ENCODE measurements around the gene LRPAP1. TPM values are rescaled to one million over a fixed set of nuclear protein-coding genes. Genes with fewer than 3 reads are reported as not detected.

Gene LRPAP1
- total RNA-seq, 1 donor from 2014 or later, result 153 TPM

DNA sequence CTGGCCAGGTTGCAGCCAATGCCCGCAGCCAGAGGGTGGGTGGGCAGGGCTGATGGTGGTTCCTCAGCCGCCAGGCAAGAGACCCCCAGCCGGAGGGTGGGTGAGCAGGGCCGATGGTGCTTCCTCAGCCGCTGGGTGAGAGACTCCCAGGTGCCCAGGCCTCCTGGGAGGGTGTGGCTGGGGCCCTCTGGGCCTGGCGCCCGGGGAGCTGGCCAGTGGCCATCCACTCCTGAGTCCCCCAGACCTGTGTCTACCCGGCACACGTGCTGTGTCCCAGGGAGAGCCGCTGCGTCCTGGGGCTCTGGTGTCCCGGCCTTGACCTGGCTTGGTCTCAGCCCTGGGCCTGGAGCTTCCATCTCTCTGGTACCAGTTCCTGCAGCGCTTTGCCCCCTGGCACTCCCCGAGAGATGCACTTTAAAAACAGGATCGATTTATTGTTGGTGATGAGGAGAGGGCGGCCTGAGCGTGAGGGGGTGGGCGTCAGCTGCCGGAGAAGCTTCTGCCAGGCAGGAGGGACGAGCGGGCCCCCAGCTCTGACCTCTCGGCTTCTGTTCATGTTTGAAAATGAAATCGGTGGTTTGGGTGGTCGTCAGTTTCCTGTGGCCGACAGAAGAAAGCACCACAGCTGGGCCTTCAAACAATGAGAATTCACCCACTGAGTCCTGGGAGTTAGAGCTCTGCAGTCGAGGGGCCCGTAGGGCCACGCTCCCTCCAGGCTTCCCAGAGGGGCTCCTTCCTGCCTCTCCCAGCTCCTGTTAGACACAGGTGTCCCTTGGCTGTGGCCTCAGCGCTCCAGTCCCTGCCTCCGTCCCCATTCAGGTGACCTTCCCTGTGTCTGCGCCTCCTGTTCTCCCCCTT is 62.6 kb downstream of the LRPAP1 start:
- no peaks in the 10 kb centered on the region for H3K4me1 Mint-ChIP-seq (ENCODE audit: unreplicated experiment)
- H3K27ac Mint-ChIP-seq (ENCODE audit: unreplicated experiment), result no peak overlapping the region
- DNase-seq (ENCODE audit: extremely low spot score, unreplicated experiment), result no peak
- no peaks in the 10 kb centered on the region for H3K36me3 Mint-ChIP-seq (ENCODE audit: unreplicated experiment)
- H3K27me3 Mint-ChIP-seq (ENCODE audit: unreplicated experiment), result peaks cover 3% of the 10 kb centered on the region
- H3K9me3 Mint-ChIP-seq (ENCODE audit: unreplicated experiment), result no peaks in the 10 kb centered on the region
- H3K4me3 Mint-ChIP-seq (ENCODE audit: unreplicated experiment), result no peak overlapping the region
- TF ChIP-seq, protein P1, sequence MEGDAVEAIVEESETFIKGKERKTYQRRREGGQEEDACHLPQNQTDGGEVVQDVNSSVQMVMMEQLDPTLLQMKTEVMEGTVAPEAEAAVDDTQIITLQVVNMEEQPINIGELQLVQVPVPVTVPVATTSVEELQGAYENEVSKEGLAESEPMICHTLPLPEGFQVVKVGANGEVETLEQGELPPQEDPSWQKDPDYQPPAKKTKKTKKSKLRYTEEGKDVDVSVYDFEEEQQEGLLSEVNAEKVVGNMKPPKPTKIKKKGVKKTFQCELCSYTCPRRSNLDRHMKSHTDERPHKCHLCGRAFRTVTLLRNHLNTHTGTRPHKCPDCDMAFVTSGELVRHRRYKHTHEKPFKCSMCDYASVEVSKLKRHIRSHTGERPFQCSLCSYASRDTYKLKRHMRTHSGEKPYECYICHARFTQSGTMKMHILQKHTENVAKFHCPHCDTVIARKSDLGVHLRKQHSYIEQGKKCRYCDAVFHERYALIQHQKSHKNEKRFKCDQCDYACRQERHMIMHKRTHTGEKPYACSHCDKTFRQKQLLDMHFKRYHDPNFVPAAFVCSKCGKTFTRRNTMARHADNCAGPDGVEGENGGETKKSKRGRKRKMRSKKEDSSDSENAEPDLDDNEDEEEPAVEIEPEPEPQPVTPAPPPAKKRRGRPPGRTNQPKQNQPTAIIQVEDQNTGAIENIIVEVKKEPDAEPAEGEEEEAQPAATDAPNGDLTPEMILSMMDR (IDR thresholded peaks at IDR 0.05), result no peak

DNA sequence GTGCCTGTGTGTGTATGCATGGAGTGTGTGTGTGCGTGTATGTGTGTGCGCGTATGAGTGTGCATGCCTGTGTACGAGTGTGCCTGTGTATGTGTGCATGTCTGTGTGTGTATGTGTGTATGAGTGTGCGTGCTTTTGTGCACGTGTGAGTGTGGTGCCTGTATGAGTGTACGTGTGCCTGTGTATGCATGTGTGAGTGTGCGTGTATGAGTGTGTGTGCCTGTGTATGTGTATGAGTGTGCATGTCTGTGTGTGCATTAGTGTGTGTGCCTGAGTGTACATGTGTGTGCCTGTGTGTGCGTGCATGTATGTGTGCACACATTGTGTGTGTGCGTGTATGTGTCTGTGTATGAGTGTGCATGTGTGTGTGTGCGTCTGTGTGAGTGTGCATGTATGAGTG is 63.4 kb downstream of the LRPAP1 start:
- no peaks in the 10 kb centered on the region for H3K4me1 Mint-ChIP-seq (ENCODE audit: unreplicated experiment)
- no peak for DNase-seq (ENCODE audit: extremely low spot score, unreplicated experiment)
- peaks cover 3% of the 10 kb centered on the region for H3K27me3 Mint-ChIP-seq (ENCODE audit: unreplicated experiment)
- TF ChIP-seq, protein P1 (IDR thresholded peaks at IDR 0.05), result no peak
- no peak overlapping the region for H3K4me3 Mint-ChIP-seq (ENCODE audit: unreplicated experiment)
- no peak overlapping the region for H3K27ac Mint-ChIP-seq (ENCODE audit: unreplicated experiment)
- H3K36me3 Mint-ChIP-seq (ENCODE audit: unreplicated experiment), result no peaks in the 10 kb centered on the region
- no peaks in the 10 kb centered on the region for H3K9me3 Mint-ChIP-seq (ENCODE audit: unreplicated experiment)

DNA sequence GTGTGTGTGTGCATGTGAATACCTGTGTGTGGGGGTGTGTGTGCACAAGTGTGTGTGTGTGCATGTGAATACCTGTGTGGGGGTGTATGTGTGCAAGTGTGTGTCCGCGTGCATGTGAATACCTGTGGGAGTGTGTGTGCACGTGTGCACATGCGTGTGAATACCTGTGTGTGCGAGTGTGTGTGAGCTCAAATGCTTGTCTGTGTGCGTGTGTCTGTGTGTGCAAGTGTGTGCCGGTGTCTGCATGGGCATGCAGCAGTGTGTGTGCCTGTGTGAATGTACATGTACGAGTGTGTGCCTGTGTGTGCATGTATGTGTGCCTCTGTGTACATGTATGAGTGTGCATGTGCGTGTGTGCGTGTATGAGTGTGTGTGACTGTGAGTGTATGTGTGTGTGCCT is 64.1 kb downstream of the LRPAP1 start:
- no peak for DNase-seq (ENCODE audit: extremely low spot score, unreplicated experiment)
- H3K27ac Mint-ChIP-seq (ENCODE audit: unreplicated experiment), result no peak overlapping the region
- no peaks in the 10 kb centered on the region for H3K36me3 Mint-ChIP-seq (ENCODE audit: unreplicated experiment)
- H3K4me3 Mint-ChIP-seq (ENCODE audit: unreplicated experiment), result no peak overlapping the region
- no peaks in the 10 kb centered on the region for H3K9me3 Mint-ChIP-seq (ENCODE audit: unreplicated experiment)
- H3K4me1 Mint-ChIP-seq (ENCODE audit: unreplicated experiment), result no peaks in the 10 kb centered on the region
- H3K27me3 Mint-ChIP-seq (ENCODE audit: unreplicated experiment), result peaks cover 3% of the 10 kb centered on the region
- TF ChIP-seq, protein P1 (IDR thresholded peaks at IDR 0.05), result no peak

DNA sequence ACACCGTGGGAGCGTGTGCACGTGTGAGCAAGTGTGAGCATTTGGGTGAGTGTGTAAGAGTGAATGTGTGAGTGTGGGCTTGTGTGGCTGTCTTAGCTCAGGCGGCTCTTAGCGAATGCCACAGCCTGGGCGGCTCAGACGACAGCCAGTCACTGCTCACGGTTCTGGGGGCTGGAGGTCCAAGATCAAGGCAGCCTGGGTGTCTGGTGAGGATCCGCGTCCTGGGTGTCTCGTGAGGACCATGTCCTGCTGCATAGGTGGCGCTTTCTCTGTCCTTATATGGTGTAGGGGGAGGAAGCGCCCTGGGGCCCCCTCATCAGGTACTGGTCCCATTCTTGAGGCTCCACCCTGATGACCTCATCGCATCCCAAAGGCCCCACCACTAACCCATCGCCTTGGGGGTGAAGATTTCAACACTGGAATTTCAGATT is 64.6 kb downstream of the LRPAP1 start:
- H3K9me3 Mint-ChIP-seq (ENCODE audit: unreplicated experiment), result no peaks in the 10 kb centered on the region
- peaks cover 3% of the 10 kb centered on the region for H3K27me3 Mint-ChIP-seq (ENCODE audit: unreplicated experiment)
- no peak overlapping the region for H3K4me3 Mint-ChIP-seq (ENCODE audit: unreplicated experiment)
- no peaks in the 10 kb centered on the region for H3K36me3 Mint-ChIP-seq (ENCODE audit: unreplicated experiment)
- no peak for DNase-seq (ENCODE audit: extremely low spot score, unreplicated experiment)
- TF ChIP-seq, protein P1 (IDR thresholded peaks at IDR 0.05), result no peak
- H3K4me1 Mint-ChIP-seq (ENCODE audit: unreplicated experiment), result no peaks in the 10 kb centered on the region
- no peak overlapping the region for H3K27ac Mint-ChIP-seq (ENCODE audit: unreplicated experiment)

DNA sequence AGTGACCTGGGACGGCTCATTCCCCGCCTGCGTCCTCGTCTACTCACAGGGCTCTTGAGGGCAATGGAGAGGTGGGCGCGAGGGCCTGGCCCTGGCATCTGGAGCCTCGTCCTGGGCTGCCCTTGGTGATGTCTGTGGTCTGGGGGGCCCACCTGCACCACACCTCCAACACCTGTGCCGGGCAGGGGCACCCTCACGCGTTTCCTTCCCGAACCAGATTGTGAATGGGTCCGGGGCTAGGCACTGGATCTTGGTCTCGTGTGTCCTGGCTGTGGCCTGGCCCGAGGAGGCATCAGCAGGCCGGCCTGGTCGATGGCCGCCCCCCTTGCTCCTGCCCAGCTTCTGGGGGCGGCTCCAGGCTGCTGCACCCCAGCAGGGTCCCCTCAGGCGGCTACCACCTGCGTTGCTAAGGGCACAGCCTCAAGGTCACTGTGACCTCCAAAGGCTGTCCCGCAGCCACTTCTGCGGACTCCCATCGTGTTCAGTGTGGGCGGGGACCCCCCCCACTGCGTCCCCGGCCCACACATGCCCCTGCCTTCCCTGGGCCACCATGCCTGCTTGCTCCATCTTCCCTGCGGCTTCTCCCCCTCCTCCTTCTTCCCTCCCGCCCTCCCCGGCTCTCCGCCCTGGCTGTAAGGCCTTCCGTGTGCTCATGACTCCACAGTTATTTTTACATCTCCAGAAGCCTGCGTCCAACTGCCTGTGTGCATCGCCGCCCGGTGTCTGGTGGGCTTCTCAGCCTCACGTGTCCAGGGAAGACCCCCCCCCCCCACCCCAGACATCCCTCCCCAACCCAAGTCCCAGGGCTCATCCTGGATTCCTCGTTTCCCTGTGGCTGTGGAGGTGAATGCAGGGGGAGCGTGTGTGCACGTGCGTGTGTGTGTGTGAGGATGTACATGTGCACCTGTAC is 65.3 kb downstream of the LRPAP1 start:
- no peaks in the 10 kb centered on the region for H3K9me3 Mint-ChIP-seq (ENCODE audit: unreplicated experiment)
- TF ChIP-seq, protein P1 (IDR thresholded peaks at IDR 0.05), result no peak
- H3K36me3 Mint-ChIP-seq (ENCODE audit: unreplicated experiment), result no peaks in the 10 kb centered on the region
- no peak overlapping the region for H3K4me3 Mint-ChIP-seq (ENCODE audit: unreplicated experiment)
- H3K4me1 Mint-ChIP-seq (ENCODE audit: unreplicated experiment), result no peaks in the 10 kb centered on the region
- H3K27ac Mint-ChIP-seq (ENCODE audit: unreplicated experiment), result no peak overlapping the region
- DNase-seq (ENCODE audit: extremely low spot score, unreplicated experiment), result no peak
- H3K27me3 Mint-ChIP-seq (ENCODE audit: unreplicated experiment), result peaks cover 3% of the 10 kb centered on the region

Data from osteocyte (in vitro differentiated cells).